ENCODE measurements around the gene PPM1J. TPM values are rescaled to one million over a fixed set of nuclear protein-coding genes. Genes with fewer than 3 reads are reported as not detected.

The PPM1J gene
- total RNA-seq, 4 donors from 2014 or later = 11.9 to 16.5 (median 13.9) TPM

DNA sequence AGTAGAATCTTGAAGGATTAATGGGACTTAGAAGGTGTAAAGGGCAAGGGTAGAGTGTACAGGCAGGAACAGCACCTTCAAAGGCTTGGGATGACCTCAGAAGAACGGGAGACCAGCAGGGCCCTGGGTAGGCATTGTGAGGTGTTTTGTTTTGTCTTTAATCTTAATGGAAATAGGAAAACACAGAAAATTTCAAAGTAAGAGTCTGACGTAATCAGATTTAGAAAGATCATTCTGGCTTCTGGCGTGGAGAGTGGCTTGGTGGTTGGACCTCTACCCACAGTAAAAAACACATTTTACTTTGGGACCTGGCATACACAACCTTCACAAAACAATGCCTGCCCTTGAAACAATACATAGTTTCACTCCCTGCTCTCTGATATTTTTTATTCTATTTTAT lies 36.5 kb downstream of the PPM1J start:
- intact Hi-C loops (cut with DNase I; ENCODE audit: low total_unique reads) = no loop called here
- WGBS, 2 donors = 79 to 83% methylated on average over 3 of the region's 3 CpGs

DNA sequence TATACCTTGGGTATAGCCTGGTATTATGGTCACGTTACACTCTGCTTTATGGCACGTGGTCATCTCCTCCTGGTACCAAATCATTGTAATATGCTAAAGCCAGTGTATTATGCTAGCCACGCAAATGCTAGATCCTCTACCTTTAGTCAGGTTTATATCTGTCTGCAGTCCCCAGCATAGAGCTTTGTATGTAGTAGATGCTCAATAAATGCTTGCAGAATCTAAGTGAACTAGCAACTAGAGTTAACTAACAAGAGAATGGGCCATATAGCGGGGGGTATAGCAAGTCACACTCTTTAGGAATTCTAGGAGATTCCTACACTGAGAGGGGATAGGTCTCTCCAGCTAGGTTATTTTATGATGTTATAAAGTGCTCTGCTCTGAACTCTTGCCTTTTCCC lies 37.6 kb downstream of the PPM1J start:
- no peak for TF ChIP-seq POLR2A (IDR thresholded peaks at IDR 0.05)
- TF ChIP-seq, protein P1, sequence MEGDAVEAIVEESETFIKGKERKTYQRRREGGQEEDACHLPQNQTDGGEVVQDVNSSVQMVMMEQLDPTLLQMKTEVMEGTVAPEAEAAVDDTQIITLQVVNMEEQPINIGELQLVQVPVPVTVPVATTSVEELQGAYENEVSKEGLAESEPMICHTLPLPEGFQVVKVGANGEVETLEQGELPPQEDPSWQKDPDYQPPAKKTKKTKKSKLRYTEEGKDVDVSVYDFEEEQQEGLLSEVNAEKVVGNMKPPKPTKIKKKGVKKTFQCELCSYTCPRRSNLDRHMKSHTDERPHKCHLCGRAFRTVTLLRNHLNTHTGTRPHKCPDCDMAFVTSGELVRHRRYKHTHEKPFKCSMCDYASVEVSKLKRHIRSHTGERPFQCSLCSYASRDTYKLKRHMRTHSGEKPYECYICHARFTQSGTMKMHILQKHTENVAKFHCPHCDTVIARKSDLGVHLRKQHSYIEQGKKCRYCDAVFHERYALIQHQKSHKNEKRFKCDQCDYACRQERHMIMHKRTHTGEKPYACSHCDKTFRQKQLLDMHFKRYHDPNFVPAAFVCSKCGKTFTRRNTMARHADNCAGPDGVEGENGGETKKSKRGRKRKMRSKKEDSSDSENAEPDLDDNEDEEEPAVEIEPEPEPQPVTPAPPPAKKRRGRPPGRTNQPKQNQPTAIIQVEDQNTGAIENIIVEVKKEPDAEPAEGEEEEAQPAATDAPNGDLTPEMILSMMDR (IDR thresholded peaks at IDR 0.05) = no peak
- 96 to 98% methylated on average over 4 of the region's 4 CpGs for WGBS, 2 donors
- DNase-seq (ENCODE audit: low spot score in 2 of 2) = no peak
- intact Hi-C loops (cut with DNase I; ENCODE audit: low total_unique reads) = no loop called here
- H3K4me3 ChIP-seq (ENCODE audit: low read depth, poor library complexity, severe bottlenecking) = no peak overlapping the region

More for the DNA sequence above, 36.5 kb downstream of the PPM1J start:
- no peak overlapping the region for H3K4me3 ChIP-seq (ENCODE audit: low read depth, poor library complexity, severe bottlenecking)
- DNase-seq (ENCODE audit: low spot score in 2 of 2) = peak in 1 of 2 donors; percentile 40
- TF ChIP-seq POLR2A (IDR thresholded peaks at IDR 0.05) = no peak

GRCh38 chr1:112676543-112676942 lies 38.6 kb downstream of the PPM1J start:
- TF ChIP-seq, protein P1 (IDR thresholded peaks at IDR 0.05) = no peak
- TF ChIP-seq POLR2A (IDR thresholded peaks at IDR 0.05) = no peak
- no peak for DNase-seq (ENCODE audit: low spot score in 2 of 2)
- H3K4me3 ChIP-seq (ENCODE audit: low read depth, poor library complexity, severe bottlenecking) = no peak overlapping the region
- WGBS, 2 donors = 73 to 76% methylated on average over 3 of the region's 3 CpGs
- intact Hi-C loops (cut with DNase I; ENCODE audit: low total_unique reads) = no loop called here

DNA sequence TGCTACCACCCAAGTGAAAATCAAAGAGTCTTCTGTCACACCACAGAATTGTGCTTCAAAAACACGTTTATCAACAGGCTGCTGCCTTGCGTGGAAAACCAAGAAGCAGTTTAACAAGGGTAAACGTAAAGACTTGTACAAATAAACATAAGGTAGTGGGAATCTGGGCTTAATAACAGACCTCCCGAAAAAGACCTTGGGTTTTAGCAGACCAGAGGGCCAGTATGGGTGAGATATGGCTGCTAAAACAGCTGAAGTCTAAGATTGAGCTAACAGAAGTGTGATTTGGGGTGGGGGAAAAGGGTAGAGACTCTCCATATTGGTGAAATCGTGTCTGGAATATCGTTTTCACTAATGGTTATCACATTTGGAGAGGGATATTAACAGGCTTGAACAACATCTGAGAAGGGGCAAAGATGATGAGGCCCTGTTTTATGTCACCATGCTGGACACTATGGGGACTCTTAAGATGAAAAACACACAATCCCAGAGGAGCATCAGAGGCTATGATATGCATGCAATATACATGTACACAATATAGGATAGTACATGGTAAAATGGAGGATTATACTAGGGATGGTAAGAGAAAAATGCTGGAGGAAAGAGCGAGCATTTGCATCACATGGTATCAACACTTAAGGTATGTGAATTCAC lies 39.3 kb downstream of the PPM1J start:
- WGBS, 2 donors = 39 to 42% methylated on average over 7 of the region's 7 CpGs
- intact Hi-C loops (cut with DNase I; ENCODE audit: low total_unique reads) = no loop called here
- DNase-seq (ENCODE audit: low spot score in 2 of 2) = no peak
- TF ChIP-seq, protein P1 (IDR thresholded peaks at IDR 0.05) = no peak
- TF ChIP-seq POLR2A (IDR thresholded peaks at IDR 0.05) = no peak
- peak overlapping the region; percentile 79 for H3K4me3 ChIP-seq (ENCODE audit: low read depth, poor library complexity, severe bottlenecking)

- H3K4me3 ChIP-seq (ENCODE audit: low read depth, poor library complexity, severe bottlenecking) = peak overlapping the region; percentile 79
- WGBS, 2 donors = 1% methylated on average over 37 to 47 of the region's 68 CpGs
- intact Hi-C loops (cut with DNase I; ENCODE audit: low total_unique reads) = no loop called here
- no peak for TF ChIP-seq POLR2A (IDR thresholded peaks at IDR 0.05)
- TF ChIP-seq, protein P1 (IDR thresholded peaks at IDR 0.05) = no peak
- DNase-seq (ENCODE audit: low spot score in 2 of 2) = no peak
Measured at GRCh38 chr1:112674986-112675727, 40.0 kb downstream of the PPM1J start.

GRCh38 chr1:112674440-112674985 lies 40.6 kb downstream of the PPM1J start, which contains the start of gene MOV10:
MOV10 (plus strand) TSS chr1:112674659; CDS start chr1:112674913, 254 bp downstream.
- peak within 1 kb of the TSS; percentile 79 for H3K4me3 ChIP-seq (ENCODE audit: low read depth, poor library complexity, severe bottlenecking)
- WGBS, 2 donors = 0% methylated on average over 30 of the region's 30 CpGs
- peak; percentile 59 to 94 for DNase-seq (ENCODE audit: low spot score in 2 of 2)
- TF ChIP-seq, protein P1 (IDR thresholded peaks at IDR 0.05) = no peak
- TF ChIP-seq POLR2A (IDR thresholded peaks at IDR 0.05) = no peak
- intact Hi-C loops (cut with DNase I; ENCODE audit: low total_unique reads) = no loop called here

Data from lower leg skin (tissue), 4 donors.